ENCODE results near the gene ELF2.

DNA sequence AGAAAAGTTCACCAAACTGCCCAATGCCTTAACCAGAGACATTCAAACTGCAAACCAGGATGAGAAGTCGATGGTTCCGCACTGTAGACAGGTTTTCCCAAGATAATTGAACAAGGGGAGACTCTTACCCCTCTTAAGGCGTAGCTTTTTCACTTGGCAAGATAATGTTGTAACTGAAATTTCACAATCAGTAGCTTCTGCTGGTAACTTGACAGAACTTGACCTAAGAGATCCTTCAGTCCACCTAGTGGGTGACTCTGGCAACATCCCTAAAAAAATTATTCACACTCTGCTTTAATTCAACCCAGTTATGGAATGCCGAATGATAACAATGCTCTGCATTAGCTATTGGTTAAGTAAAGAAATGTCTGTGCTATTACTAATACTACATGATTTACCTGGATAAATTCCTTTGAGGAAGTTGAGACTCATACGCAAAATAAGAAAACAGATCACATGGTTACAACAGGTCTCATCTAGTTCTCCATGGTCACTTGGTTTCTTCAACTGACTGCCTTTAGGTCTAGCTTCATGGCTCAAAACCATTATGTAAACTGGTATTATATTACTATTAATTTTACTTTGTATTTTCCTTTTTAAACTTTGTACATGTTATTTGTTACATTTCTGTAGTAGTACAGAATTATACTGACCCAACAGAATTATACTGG, 9.1 kb downstream of the ELF2 start:
- no peak for TF ChIP-seq POLR2A (IDR thresholded peaks at IDR 0.05)
- TF ChIP-seq, protein P1, sequence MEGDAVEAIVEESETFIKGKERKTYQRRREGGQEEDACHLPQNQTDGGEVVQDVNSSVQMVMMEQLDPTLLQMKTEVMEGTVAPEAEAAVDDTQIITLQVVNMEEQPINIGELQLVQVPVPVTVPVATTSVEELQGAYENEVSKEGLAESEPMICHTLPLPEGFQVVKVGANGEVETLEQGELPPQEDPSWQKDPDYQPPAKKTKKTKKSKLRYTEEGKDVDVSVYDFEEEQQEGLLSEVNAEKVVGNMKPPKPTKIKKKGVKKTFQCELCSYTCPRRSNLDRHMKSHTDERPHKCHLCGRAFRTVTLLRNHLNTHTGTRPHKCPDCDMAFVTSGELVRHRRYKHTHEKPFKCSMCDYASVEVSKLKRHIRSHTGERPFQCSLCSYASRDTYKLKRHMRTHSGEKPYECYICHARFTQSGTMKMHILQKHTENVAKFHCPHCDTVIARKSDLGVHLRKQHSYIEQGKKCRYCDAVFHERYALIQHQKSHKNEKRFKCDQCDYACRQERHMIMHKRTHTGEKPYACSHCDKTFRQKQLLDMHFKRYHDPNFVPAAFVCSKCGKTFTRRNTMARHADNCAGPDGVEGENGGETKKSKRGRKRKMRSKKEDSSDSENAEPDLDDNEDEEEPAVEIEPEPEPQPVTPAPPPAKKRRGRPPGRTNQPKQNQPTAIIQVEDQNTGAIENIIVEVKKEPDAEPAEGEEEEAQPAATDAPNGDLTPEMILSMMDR (IDR thresholded peaks at IDR 0.05): peak; percentile 51 to 67 (median 56)

Measured in breast epithelium (tissue), 3 donors.